HepG2 (cell line): ENCODE data around the gene DDAH1. TPM values are rescaled to one million over a fixed set of nuclear protein-coding genes. Genes with fewer than 3 reads are reported as not detected.

Experiments used
- ATAC-seq: fragments of 200-7000 bp; cut with Tn5 transposase; 3 replicates; pipeline ENCODE4 v1.9.1; 2020; ENCODE audit warnings: mild to moderate bottlenecking, moderate library complexity
- BruUV-seq: library from RNA; stranded (reverse); fragments of 400-500 nt; replicated peaks from 2 replicates; lab custom pipeline; 2021; lab: Mats Ljungman, UMichigan
- CTCF ChIA-PET: fragments of 300-600 bp; formaldehyde crosslinking; extraction: SDS; loops from one replicate; lab custom pipeline; 2021; ENCODE audit warnings: low total read pairs, inconsistent platforms, low intra/inter-chr PET ratio; lab: Yijun Ruan, JAX
- POLR2A ChIA-PET: fragments of 350-600 bp; sonication (Branson Sonifier 250); formaldehyde crosslinking; loops from one replicate; lab custom pipeline; 2020; ENCODE audit warnings: antibody characterized with exemption, inconsistent platforms; lab: Yijun Ruan, JAX
- DNase-seq: peaks from one replicate; pipeline ENCODE4 v3.0.0-alpha.2; 2015; ENCODE audit warnings: low spot score
- FAIRE-seq: peaks from 3 replicates; lab custom pipeline; 2011; peaks lifted over from hg19 to GRCh38; lab: Jason Lieb, UNC
- H2AFZ ChIP-seq: one replicate; pipeline ENCODE4 v1.6.1; 2011; ENCODE audit warnings: low read length, inconsistent platforms
- H3K27ac ChIP-seq: fragments of 300-600 bp; 3 replicates; pipeline ENCODE4 v1.8.0; 2011; ENCODE audit warnings: mixed run types, mild to moderate bottlenecking, mixed read lengths, low read length, inconsistent platforms; ENCODE audit not compliant: insufficient read depth; ENCODE audit errors: extremely low read length
- H3K27me3 ChIP-seq, 2 experiments: fragments of 200-600 bp in 1 of 2; 2 replicates in 1 of 2; 3 replicates in 1 of 2; pipeline versions ENCODE4 v1.6.0 to v1.8.0; 2011; ENCODE audit warnings: low read length in 2 of 2, mild to moderate bottlenecking in 2 of 2, moderate library complexity in 2 of 2, inconsistent platforms in 1 of 2; ENCODE audit not compliant: insufficient read depth in 2 of 2, control insufficient read depth in 1 of 2
- H3K36me3 ChIP-seq, 2 experiments: fragments of 200-600 bp in 1 of 2; replicated peaks in 1 of 2; 2 replicates in 1 of 2; 3 replicates in 1 of 2; pipeline versions ENCODE4 v1.5.1 to v1.8.0; 2011; ENCODE audit warnings: low read length in 2 of 2, inconsistent platforms in 1 of 2; ENCODE audit not compliant: insufficient read depth in 2 of 2, control insufficient read depth in 1 of 2
- H3K4me1 ChIP-seq: 2 replicates; pipeline ENCODE4 v1.5.1; 2012; ENCODE audit warnings: low read length, inconsistent platforms; ENCODE audit not compliant: insufficient read depth
- H3K4me2 ChIP-seq: 2 replicates; pipeline ENCODE4 v1.6.0; 2011; ENCODE audit warnings: low read depth, low read length, inconsistent platforms
- H3K4me3 ChIP-seq, 3 experiments: fragments of 200-600 bp in 1 of 3; sonication (generic), shearing (Covaris generic) in 1 of 3; replicated peaks in 1 of 3; 2 replicates each; pipeline ENCODE4 v1.5.1; 2011 to 2016; ENCODE audit warnings: low read length in 3 of 3, inconsistent platforms in 2 of 3, low read depth in 2 of 3, mild to moderate bottlenecking in 2 of 3, control low read depth in 1 of 3, mixed read lengths in 1 of 3; ENCODE audit not compliant: insufficient read depth in 1 of 3
- H3K79me2 ChIP-seq: one replicate; pipeline ENCODE4 v1.6.1; 2011; ENCODE audit warnings: low read length, inconsistent platforms; ENCODE audit not compliant: insufficient read depth
- H3K9ac ChIP-seq: 2 replicates; pipeline ENCODE4 v1.6.0; 2011; ENCODE audit warnings: mild to moderate bottlenecking, low read depth, low read length, inconsistent platforms; ENCODE audit not compliant: insufficient read depth
- H3K9me3 ChIP-seq: 2 replicates; pipeline ENCODE4 v1.5.1; 2012; ENCODE audit warnings: mild to moderate bottlenecking, low read length
- H4K20me1 ChIP-seq: 2 replicates; pipeline ENCODE4 v1.6.0; 2011; ENCODE audit warnings: inconsistent platforms, mild to moderate bottlenecking, low read length, moderate library complexity; ENCODE audit not compliant: insufficient read depth
- ATF7-NPFF ChIP-seq: sonication (generic); formaldehyde crosslinking; IDR thresholded peaks from 2 replicates; pipeline ENCODE4 v1.8.1; 2023; ENCODE audit warnings: mild to moderate bottlenecking, low read depth, missing genetic modification reagents, moderate library complexity
- ATM ChIP-seq: fragments of 450-650 bp; IDR thresholded peaks from 2 replicates; pipeline ENCODE4 v1.7.1; 2017; ENCODE audit warnings: mild to moderate bottlenecking, borderline replicate concordance
- CCAR2 ChIP-seq: fragments of 200-400 bp; formaldehyde crosslinking; optimal IDR thresholded peaks from 2 replicates; pipeline ENCODE3; 2018; ENCODE audit warnings: low read depth, mild to moderate bottlenecking, low read length, moderate library complexity
- GLMP ChIP-seq: sonication (generic); formaldehyde crosslinking; IDR thresholded peaks from 2 replicates; pipeline ENCODE4 v1.9.0; 2021; ENCODE audit warnings: missing genetic modification reagents, mild to moderate bottlenecking, borderline replicate concordance
- IRX3 ChIP-seq: sonication (generic); formaldehyde crosslinking; IDR thresholded peaks from 2 replicates; pipeline ENCODE4 v1.8.1; 2023; ENCODE audit warnings: mild to moderate bottlenecking, low read depth, missing genetic modification reagents, borderline replicate concordance
- NAIF1 ChIP-seq: sonication (generic); formaldehyde crosslinking; IDR thresholded peaks from 2 replicates; pipeline ENCODE4 v1.5.0; 2020; ENCODE audit warnings: mild to moderate bottlenecking, missing genetic modification reagents, borderline replicate concordance
- PAF1 ChIP-seq: IDR thresholded peaks from 2 replicates; pipeline ENCODE4 v1.6.1; 2016; ENCODE audit warnings: missing genetic modification reagents, missing compliant biosample characterization
- SNAPC2 ChIP-seq: sonication (generic); formaldehyde crosslinking; IDR thresholded peaks from 2 replicates; pipeline ENCODE4 v1.8.1; 2022; ENCODE audit warnings: mild to moderate bottlenecking, missing genetic modification reagents
- ZNF136 ChIP-seq: sonication (generic); formaldehyde crosslinking; IDR thresholded peaks from 2 replicates; pipeline ENCODE4 v1.8.1; 2022; ENCODE audit warnings: low read depth, mild to moderate bottlenecking, moderate library complexity, missing genetic modification reagents
- ZNF263 ChIP-seq: sonication (generic); formaldehyde crosslinking; IDR thresholded peaks from 2 replicates; pipeline ENCODE4 v1.4.0; 2020; ENCODE audit warnings: missing genetic modification reagents
- WGBS: methylation state at CpG from one replicate; pipeline ENCODE4 v1.1.6; 2017; ENCODE audit warnings: low lambda C conversion rate; 5-methylcytosine and 5-hydroxymethylcytosine counted together
- in situ Hi-C: cut with HindIII; loops from 2 replicates; pipeline ENCODE4 v1.10.0; 2017; ENCODE audit warnings: low pct_unique_long_range_greater_than_20kb; ENCODE audit not compliant: extremely low pct_ligation_motif_present
- intact Hi-C: fragments of 100-400 bp; cut with micrococcal nuclease; formaldehyde crosslinking; loops from one replicate; pipeline ENCODE4 v1.10.0; 2022; ENCODE audit not compliant: unreplicated experiment
- polyA plus RNA-seq, 8 experiments: library from polyadenylated mRNA; depleted of rRNA in 3 of 8; stranded (reverse) in 7 of 8; unstranded in 1 of 8; fragments of >200 nt; fragmentation: Illumina TruSeq in 4 of 8; extraction: Trizol in 4 of 8; gene quantifications; 2 replicates each; pipeline versions ENCODE4 v1.2.1 to v1.2.3, GENCODE V29; 2011 to 2016; ENCODE audit warnings: low read depth in 4 of 8, missing spikeins in 1 of 8, mixed read lengths in 1 of 8; ENCODE audit not compliant: insufficient read depth in 1 of 8
- total RNA-seq, 5 experiments: library from RNA; depleted of rRNA; stranded (reverse); fragments of >200 nt; fragmentation: Illumina TruSeq; extraction: Trizol; gene quantifications; 2 replicates each; pipeline ENCODE4 v1.2.3, GENCODE V29; 2016; ENCODE audit warnings: low read depth in 1 of 5

The DDAH1 gene
- total and polyA plus RNA-seq, 2 of the 13 experiments (the other 11 are each of a cell fraction or from before 2014, with no cell fraction given): 39.7 to 64.4 TPM

GRCh38 chr1:85295006-85295431, 169.9 kb downstream of the DDAH1 start (continued):
- TF ChIP-seq ZNF263 (CRISPR knock-in tag): no peak
- no peak for TF ChIP-seq CCAR2
- TF ChIP-seq NAIF1 (CRISPR knock-in tag): no peak
- no peak for TF ChIP-seq SNAPC2 (CRISPR knock-in tag)
- no peak for TF ChIP-seq IRX3
- TF ChIP-seq GLMP: no peak

- no peak overlapping the region for H3K9ac ChIP-seq
Measured at GRCh38 chr1:85290826-85291225, 174.1 kb downstream of the DDAH1 start.

More at GRCh38 chr1:85290826-85291225, 174.1 kb downstream of the DDAH1 start:
- CTCF ChIA-PET: no interaction called here
- FAIRE-seq: no peak
- Histone ChIP-seq H3K9me3 (no peaks in the 10 kb centered on the region), H3K27me3 (peaks cover 0 to 12% of the 10 kb centered on the region in 2 experiments; a peak in 1 of 5 replicates), H3K27ac (no peak overlapping the region), H3K36me3 (no peaks in the 10 kb centered on the region), H3K4me2 (no peak overlapping the region), H4K20me1 (no peaks in the 10 kb centered on the region), H3K4me1 (no peaks in the 10 kb centered on the region), H2AFZ (no peak overlapping the region), H3K79me2 (no peaks in the 10 kb centered on the region), H3K4me3 (no peak overlapping the region)
- WGBS: 100% methylated on average over 2 of the region's 2 CpGs
- POLR2A ChIA-PET: no interaction called here
- BruUV-seq: no TSS peak
- no peak for ATAC-seq
- DNase-seq: no peak
- no peak for TF ChIP-seq PAF1
- no peak for TF ChIP-seq ATF7-NPFF (CRISPR knock-in tag)
- TF ChIP-seq ATM: no peak
- no peak for TF ChIP-seq ZNF136 (CRISPR knock-in tag)
- in situ Hi-C loops (no loop called here), intact Hi-C loops (no loop called here)
